ENCODE data around the gene KNCN. TPM values are rescaled to one million over a fixed set of nuclear protein-coding genes. Genes with fewer than 3 reads are reported as not detected.

KNCN gene
- total RNA-seq, 1 donor from 2014 or later = not detected

DNA sequence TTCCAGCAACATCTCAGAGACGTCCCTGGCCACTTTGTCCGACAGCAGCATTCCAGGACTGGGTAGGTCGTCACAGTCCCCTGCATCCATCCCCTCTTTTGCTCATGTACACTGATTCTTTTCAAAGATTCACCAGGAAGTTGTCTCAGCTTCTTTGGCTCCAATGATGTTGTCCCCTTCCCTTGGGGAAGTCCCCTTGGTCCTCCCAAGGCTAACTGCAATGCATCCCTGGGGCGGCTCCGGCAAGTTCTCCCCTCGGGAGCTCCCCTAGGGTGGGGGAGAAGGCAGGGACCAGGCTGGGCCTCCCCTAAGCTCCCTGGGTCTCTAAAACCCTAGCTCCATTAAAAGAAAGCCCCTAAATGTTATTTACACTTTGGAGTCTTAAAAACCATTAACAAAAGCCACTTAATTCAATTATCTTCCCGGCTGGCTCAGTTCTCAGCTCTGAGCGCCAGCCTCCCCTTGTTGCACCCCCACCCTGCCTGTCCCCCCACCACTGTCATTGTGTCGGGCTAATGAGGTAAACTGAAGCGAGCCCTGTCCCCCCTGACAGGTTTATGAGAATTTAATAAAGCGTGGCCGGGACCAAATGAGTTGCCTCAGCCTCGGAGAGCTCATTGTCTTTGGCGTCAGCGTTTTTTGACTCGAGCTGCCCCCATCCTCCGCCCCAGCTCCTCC, 25.3 kb downstream of the KNCN start:
- Mint-ChIP-seq H3K27ac (no peak overlapping the region), H3K4me3 (ENCODE audit: low read depth) (no peak overlapping the region), H3K36me3 (ENCODE audit: insufficient read depth) (no peaks in the 10 kb centered on the region), H3K27me3 (peaks cover 88% of the 10 kb centered on the region), H3K9me3 (ENCODE audit: low read depth) (no peaks in the 10 kb centered on the region), H3K4me1 (ENCODE audit: low read depth) (peaks cover 7% of the 10 kb centered on the region)
- TF ChIP-seq, protein P1, sequence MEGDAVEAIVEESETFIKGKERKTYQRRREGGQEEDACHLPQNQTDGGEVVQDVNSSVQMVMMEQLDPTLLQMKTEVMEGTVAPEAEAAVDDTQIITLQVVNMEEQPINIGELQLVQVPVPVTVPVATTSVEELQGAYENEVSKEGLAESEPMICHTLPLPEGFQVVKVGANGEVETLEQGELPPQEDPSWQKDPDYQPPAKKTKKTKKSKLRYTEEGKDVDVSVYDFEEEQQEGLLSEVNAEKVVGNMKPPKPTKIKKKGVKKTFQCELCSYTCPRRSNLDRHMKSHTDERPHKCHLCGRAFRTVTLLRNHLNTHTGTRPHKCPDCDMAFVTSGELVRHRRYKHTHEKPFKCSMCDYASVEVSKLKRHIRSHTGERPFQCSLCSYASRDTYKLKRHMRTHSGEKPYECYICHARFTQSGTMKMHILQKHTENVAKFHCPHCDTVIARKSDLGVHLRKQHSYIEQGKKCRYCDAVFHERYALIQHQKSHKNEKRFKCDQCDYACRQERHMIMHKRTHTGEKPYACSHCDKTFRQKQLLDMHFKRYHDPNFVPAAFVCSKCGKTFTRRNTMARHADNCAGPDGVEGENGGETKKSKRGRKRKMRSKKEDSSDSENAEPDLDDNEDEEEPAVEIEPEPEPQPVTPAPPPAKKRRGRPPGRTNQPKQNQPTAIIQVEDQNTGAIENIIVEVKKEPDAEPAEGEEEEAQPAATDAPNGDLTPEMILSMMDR (IDR thresholded peaks at IDR 0.05; ENCODE audit: unreplicated experiment) = no peak
- no peak for DNase-seq (ENCODE audit: low spot score, unreplicated experiment)

DNA sequence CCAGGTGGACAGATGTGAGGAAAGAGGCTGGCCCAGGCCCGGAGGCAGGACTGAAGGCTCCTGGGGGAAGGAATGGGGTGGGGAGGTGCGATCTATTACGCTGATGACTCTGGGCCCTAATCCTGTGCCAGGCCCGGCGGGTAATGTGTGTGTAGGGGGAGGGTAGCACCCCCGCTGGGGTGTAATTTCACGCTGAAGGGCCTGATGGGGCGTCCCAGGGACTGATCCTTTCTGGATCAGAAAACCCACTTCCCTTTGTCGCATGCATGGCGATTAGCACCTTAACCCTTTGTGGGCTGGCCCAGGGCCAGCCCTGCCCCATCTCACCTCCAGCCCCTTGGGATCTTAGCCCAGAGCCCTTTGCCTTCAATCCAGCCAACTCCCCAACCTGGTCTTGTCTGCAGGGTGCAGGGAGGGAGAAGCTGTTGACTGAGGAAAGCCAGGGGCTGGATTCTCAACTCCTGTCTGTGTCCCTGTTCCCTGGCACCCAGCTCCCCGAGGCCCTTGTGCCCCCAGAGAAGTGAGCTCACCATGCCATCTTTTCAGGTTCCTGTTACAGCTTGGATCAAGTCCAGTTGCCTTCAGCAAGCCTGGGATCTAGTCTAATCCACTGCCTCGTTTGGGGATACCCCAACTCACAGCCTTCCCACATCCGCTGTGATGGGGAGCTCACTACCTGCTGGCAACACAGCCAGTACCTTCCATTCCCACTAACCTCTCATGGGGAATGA, 26.0 kb downstream of the KNCN start:
- H3K27ac Mint-ChIP-seq = no peak overlapping the region
- no peak for DNase-seq (ENCODE audit: low spot score, unreplicated experiment)

DNA sequence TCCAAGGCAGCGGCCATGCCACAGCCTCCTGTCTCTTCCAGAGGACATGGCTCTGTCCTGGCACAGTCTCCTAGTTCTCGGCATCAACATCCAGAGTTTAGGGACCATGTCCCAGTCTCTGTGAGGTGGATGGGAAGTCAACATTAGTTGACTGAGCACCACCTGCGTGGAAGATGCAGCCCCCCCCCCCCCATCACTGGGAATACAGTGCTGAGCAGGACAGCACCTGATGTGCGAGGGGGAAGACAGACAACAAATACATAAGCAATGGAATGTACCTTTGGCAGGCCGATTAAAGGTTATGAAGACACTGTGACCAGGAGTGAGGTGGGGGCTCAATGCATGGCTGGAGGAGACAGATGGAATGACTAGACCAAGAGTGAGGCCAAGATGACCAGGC, 26.6 kb downstream of the KNCN start:
- H3K9me3 Mint-ChIP-seq (ENCODE audit: low read depth) = no peaks in the 10 kb centered on the region
- no peak overlapping the region for H3K4me3 Mint-ChIP-seq (ENCODE audit: low read depth)

More for the DNA sequence above, 26.0 kb downstream of the KNCN start:
- Mint-ChIP-seq H3K4me1 (ENCODE audit: low read depth) (peaks cover 8% of the 10 kb centered on the region), H3K4me3 (ENCODE audit: low read depth) (no peak overlapping the region), H3K36me3 (ENCODE audit: insufficient read depth) (no peaks in the 10 kb centered on the region), H3K27me3 (peaks cover 84% of the 10 kb centered on the region), H3K9me3 (ENCODE audit: low read depth) (no peaks in the 10 kb centered on the region)
- TF ChIP-seq, protein P1 (IDR thresholded peaks at IDR 0.05; ENCODE audit: unreplicated experiment) = no peak

DNA sequence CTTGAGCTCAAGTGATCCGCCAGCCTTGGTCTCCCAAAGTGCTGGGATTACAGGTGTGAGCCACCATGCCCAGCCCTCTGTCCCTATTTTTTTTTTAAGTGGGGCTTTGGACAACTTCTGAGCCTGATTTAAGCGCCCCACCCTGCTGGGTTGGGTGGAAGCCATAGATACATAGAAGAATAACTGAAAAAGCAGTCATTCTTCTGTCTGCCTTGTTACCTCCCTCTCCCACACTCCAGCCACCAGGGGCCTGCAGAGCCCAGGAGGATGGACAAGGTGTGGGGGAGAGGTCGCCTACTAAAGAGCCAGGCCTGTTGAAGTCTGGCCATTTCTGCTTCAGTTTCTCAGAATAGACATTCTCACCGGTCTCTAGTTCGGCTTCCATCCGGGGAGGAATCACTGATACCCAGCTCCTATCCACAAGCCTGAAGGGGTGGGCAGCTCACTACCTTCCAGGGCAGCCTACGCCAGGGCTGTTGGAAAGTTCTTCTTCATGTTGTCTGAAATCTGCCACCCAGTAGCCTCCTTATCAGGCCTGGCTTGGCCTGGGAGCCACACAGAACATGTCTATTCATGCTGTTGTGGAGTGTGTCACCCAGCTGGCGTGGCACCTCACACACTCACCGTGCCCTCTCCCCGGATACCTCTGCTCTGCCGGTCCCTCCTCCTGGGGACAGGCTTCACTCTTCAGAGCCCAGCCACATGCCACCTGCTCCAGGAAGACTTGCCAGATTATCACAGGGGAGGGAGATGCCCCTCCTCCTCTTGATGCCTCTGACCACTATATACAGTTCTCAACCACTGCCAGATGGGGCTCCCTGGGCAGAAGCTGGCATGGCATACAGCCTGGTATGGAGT, 27.7 kb downstream of the KNCN start:
- DNase-seq (ENCODE audit: low spot score, unreplicated experiment) = no peak
- Mint-ChIP-seq H3K36me3 (ENCODE audit: insufficient read depth) (no peaks in the 10 kb centered on the region), H3K9me3 (ENCODE audit: low read depth) (no peaks in the 10 kb centered on the region), H3K27me3 (peaks cover 75% of the 10 kb centered on the region), H3K4me3 (ENCODE audit: low read depth) (no peak overlapping the region), H3K4me1 (ENCODE audit: low read depth) (peaks cover 14% of the 10 kb centered on the region), H3K27ac (no peak overlapping the region)
- TF ChIP-seq, protein P1 (IDR thresholded peaks at IDR 0.05; ENCODE audit: unreplicated experiment) = no peak

More for the DNA sequence above, 26.6 kb downstream of the KNCN start:
- Mint-ChIP-seq H3K27ac (no peak overlapping the region), H3K27me3 (peaks cover 84% of the 10 kb centered on the region), H3K4me1 (ENCODE audit: low read depth) (peaks cover 13% of the 10 kb centered on the region), H3K36me3 (ENCODE audit: insufficient read depth) (no peaks in the 10 kb centered on the region)
- TF ChIP-seq, protein P1 (IDR thresholded peaks at IDR 0.05; ENCODE audit: unreplicated experiment) = no peak
- DNase-seq (ENCODE audit: low spot score, unreplicated experiment) = no peak

DNA sequence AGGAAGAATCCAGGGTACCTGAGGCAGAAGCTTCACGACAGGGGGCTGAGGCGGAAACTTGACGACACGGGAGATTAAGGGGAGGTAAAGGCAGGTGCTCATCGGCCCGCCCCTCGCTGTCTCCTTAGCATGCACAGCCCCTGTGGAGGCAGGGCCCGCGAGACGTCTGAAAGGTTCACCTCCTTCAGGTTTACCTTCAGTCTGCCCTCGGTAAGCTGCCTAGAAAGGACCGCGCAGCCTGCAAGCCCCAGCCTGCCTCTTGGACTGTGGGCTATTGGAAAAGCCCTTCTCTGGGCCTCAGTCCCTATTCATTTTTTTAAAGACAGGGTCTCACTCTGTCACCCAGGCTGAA, 28.5 kb downstream of the KNCN start:
- DNase-seq (ENCODE audit: low spot score, unreplicated experiment) = no peak
- peaks cover 16% of the 10 kb centered on the region for H3K4me1 Mint-ChIP-seq (ENCODE audit: low read depth)
- TF ChIP-seq, protein P1 (IDR thresholded peaks at IDR 0.05; ENCODE audit: unreplicated experiment) = no peak
- H3K9me3 Mint-ChIP-seq (ENCODE audit: low read depth) = no peaks in the 10 kb centered on the region
- H3K4me3 Mint-ChIP-seq (ENCODE audit: low read depth) = no peak overlapping the region
- H3K27ac Mint-ChIP-seq = no peak overlapping the region
- H3K36me3 Mint-ChIP-seq (ENCODE audit: insufficient read depth) = no peaks in the 10 kb centered on the region
- peaks cover 72% of the 10 kb centered on the region for H3K27me3 Mint-ChIP-seq

All from progenitor cell of endocrine pancreas (in vitro differentiated cells).